ENCODE results near the gene RHOXF1.

- TF ChIP-seq CTCF (IDR thresholded peaks at IDR 0.05) (no peak), POLR2A (IDR thresholded peaks at IDR 0.05) (no peak)
Observed at GRCh38 chrX:120115438-120115963, at the start of gene RHOXF1.
